CD14-positive monocyte (primary cell): ENCODE results near the gene SLC9A7. TPM values are rescaled to one million over a fixed set of nuclear protein-coding genes. Genes with fewer than 3 reads are reported as not detected.
A peak's percentile ranks its signal among the peaks of the same experiment; 100 is the strongest.

Experiments
- DNase-seq, 3 donors: peaks; one replicate each; pipeline ENCODE4 v3.0.0-alpha.2; 2011 to 2022
- H2AFZ ChIP-seq: 2 replicates; pipeline ENCODE4 v1.6.0; 2012; ENCODE audit warnings: mild to moderate bottlenecking, low read depth, low read length, inconsistent platforms; ENCODE audit not compliant: insufficient read depth, poor library complexity, severe bottlenecking
- H3K27ac ChIP-seq, 2 donors: 1 replicate in 1 of 2; 2 replicates in 1 of 2; pipeline ENCODE4 v1.5.1; 2012 to 2013; ENCODE audit warnings: low read length in 2 of 2, control low read depth in 1 of 2, inconsistent platforms in 1 of 2, low read depth in 1 of 2, mild to moderate bottlenecking in 1 of 2
- H3K27me3 ChIP-seq, 2 donors: one replicate each; pipeline versions ENCODE4 v1.6.0 to v1.6.1; 2011 to 2013; ENCODE audit warnings: low read length in 2 of 2; ENCODE audit not compliant: control insufficient read depth in 2 of 2, insufficient read depth in 2 of 2
- H3K36me3 ChIP-seq, 2 donors: replicated peaks in 1 of 2; 1 replicate in 1 of 2; 2 replicates in 1 of 2; pipeline versions ENCODE4 v1.5.1 to v1.6.1; 2012 to 2013; ENCODE audit warnings: low read length in 2 of 2, control low read depth in 1 of 2, inconsistent platforms in 1 of 2, mild to moderate bottlenecking in 1 of 2; ENCODE audit not compliant: insufficient read depth in 2 of 2, control insufficient read depth in 1 of 2
- H3K4me1 ChIP-seq, 2 donors: 1 replicate in 1 of 2; 2 replicates in 1 of 2; pipeline versions ENCODE4 v1.5.1 to v1.6.1; 2012 to 2013; ENCODE audit warnings: low read length in 2 of 2, control low read depth in 1 of 2, inconsistent platforms in 1 of 2, mild to moderate bottlenecking in 1 of 2, moderate library complexity in 1 of 2; ENCODE audit not compliant: insufficient read depth in 2 of 2, control insufficient read depth in 1 of 2
- H3K4me2 ChIP-seq: replicated peaks from 2 replicates; pipeline ENCODE3; 2012; ENCODE audit warnings: low read length, moderate library complexity, mild to moderate bottlenecking; ENCODE audit not compliant: poor library complexity, severe bottlenecking; ENCODE audit errors: extremely low read depth
- H3K4me3 ChIP-seq, 3 experiments: fragments of 200-600 bp in 1 of 3; sonication (generic) in 1 of 3; replicated peaks in 1 of 3; 1 replicate in 2 of 3; 2 replicates in 1 of 3; pipeline ENCODE4 v1.5.1; 2011 to 2013; ENCODE audit warnings: low read length in 3 of 3, mild to moderate bottlenecking in 3 of 3, control low read depth in 2 of 3, low read depth in 2 of 3, inconsistent platforms in 1 of 3, moderate library complexity in 1 of 3
- H3K79me2 ChIP-seq: 2 replicates; pipeline ENCODE4 v1.6.0; 2012; ENCODE audit warnings: mild to moderate bottlenecking, control low read depth, inconsistent platforms, low read length, moderate library complexity; ENCODE audit not compliant: insufficient read depth
- H3K9ac ChIP-seq: 2 replicates; pipeline ENCODE4 v1.6.0; 2017; ENCODE audit warnings: low read length, mild to moderate bottlenecking; ENCODE audit not compliant: insufficient read depth, poor library complexity, severe bottlenecking
- H3K9me3 ChIP-seq, 2 donors: replicated peaks in 1 of 2; 1 replicate in 1 of 2; 2 replicates in 1 of 2; pipeline versions ENCODE4 v1.5.1 to v1.6.1; 2012 to 2013; ENCODE audit warnings: low read length in 2 of 2, control low read depth in 1 of 2; ENCODE audit not compliant: control insufficient read depth in 1 of 2, insufficient read depth in 1 of 2
- H4K20me1 ChIP-seq: 2 replicates; pipeline ENCODE4 v1.6.0; 2012; ENCODE audit warnings: mild to moderate bottlenecking, low read length, control low read depth, moderate library complexity; ENCODE audit not compliant: insufficient read depth
- H3K27ac Mint-ChIP-seq, 7 donors: one replicate each; pipeline ENCODE4 v1.8.0; 2020; ENCODE audit warnings: mild to moderate bottlenecking in 7 of 7, mixed read lengths in 7 of 7, moderate library complexity in 6 of 7, inconsistent platforms in 2 of 7
- H3K27me3 Mint-ChIP-seq, 3 donors: one replicate each; pipeline ENCODE4 v1.8.0; 2021 to 2022; ENCODE audit warnings: low read depth in 3 of 3, mild to moderate bottlenecking in 3 of 3, mixed read lengths in 3 of 3, moderate library complexity in 3 of 3, inconsistent platforms in 1 of 3
- H3K36me3 Mint-ChIP-seq, 2 donors: one replicate each; pipeline ENCODE4 v1.8.0; 2020; ENCODE audit warnings: mixed read lengths in 2 of 2, inconsistent platforms in 1 of 2, mild to moderate bottlenecking in 1 of 2
- H3K4me1 Mint-ChIP-seq: one replicate; pipeline ENCODE4 v1.8.0; 2020; ENCODE audit warnings: mild to moderate bottlenecking, mixed read lengths
- H3K4me3 Mint-ChIP-seq, 2 donors: one replicate each; pipeline ENCODE4 v1.8.0; 2020; ENCODE audit warnings: mild to moderate bottlenecking in 2 of 2, mixed read lengths in 2 of 2, moderate library complexity in 1 of 2
- H3K9me3 Mint-ChIP-seq, 7 donors: one replicate each; pipeline ENCODE4 v1.8.0; 2020 to 2022; ENCODE audit warnings: mixed read lengths in 7 of 7, mild to moderate bottlenecking in 6 of 7, moderate library complexity in 6 of 7, inconsistent platforms in 2 of 7
- WGBS: methylation state at CpG from one replicate; pipeline ENCODE4 v1.1.5; 2013; ENCODE audit warnings: missing lambda C conversion rate; ENCODE audit not compliant: insufficient coverage; 5-methylcytosine and 5-hydroxymethylcytosine counted together
- intact Hi-C, 2 donors: fragments of 100-400 bp; cut with micrococcal nuclease; formaldehyde crosslinking; loops; one replicate each; pipeline versions ENCODE4 v1.15.0 to v1.15.1; 2023
- polyA plus RNA-seq, 3 donors: library from polyadenylated mRNA; depleted of rRNA in 1 of 3; unstranded in 2 of 3; stranded (reverse) in 1 of 3; fragments of 300-500 nt in 2 of 3; fragments of >200 nt in 1 of 3; fragmentation: Illumina TruSeq in 2 of 3; gene quantifications; 1 replicate in 2 of 3; 2 replicates in 1 of 3; pipeline ENCODE4 v1.2.3, GENCODE V29; 2012 to 2021
- TF ChIP-seq, protein P1 (sequence below): fragments of 200-600 bp; IDR thresholded peaks from one replicate; pipeline ENCODE4 v1.8.0; 2022; ENCODE audit warnings: antibody characterized with exemption, mild to moderate bottlenecking

The SLC9A7 gene
- polyA plus RNA-seq, 3 donors = 0.73 to 2.0 (median 1.0) TPM

- Histone ChIP-seq H2AFZ (peak overlapping the region; percentile 68), H3K27ac (no peak overlapping the region), H3K27me3 (peaks cover 0 to 3% of the 10 kb centered on the region in 2 donors), H4K20me1 (no peaks in the 10 kb centered on the region), H3K4me2 (peak overlapping the region; percentile 75), H3K9me3 (no peaks in the 10 kb centered on the region), H3K36me3 (no peaks in the 10 kb centered on the region), H3K4me1 (peaks cover 30 to 38% of the 10 kb centered on the region in 2 donors), H3K9ac (peak overlapping the region; percentile 44), H3K79me2 (no peaks in the 10 kb centered on the region), H3K4me3 (peak overlapping the region; percentile 42 to 73 (median 57))
- Mint-ChIP-seq H3K4me3 (peak overlapping the region; percentile 92 to 95), H3K9me3 (peaks cover 0 to 21% (median 7%) of the 10 kb centered on the region in 7 donors), H3K27me3 (peaks cover 0 to 16% (median 5%) of the 10 kb centered on the region in 3 donors), H3K36me3 (no peaks in the 10 kb centered on the region), H3K4me1 (peaks cover 40% of the 10 kb centered on the region), H3K27ac (peak overlapping the region in 6 of 7 donors; percentile 3 to 80 (median 39))
- DNase-seq = no peak
- intact Hi-C loops = loop anchor here (2.0 kb wide), 2 partner anchors 34 to 38 kb away; no protein-coding TSS in a partner anchor
- 0% methylated on average over 27 of the region's 47 CpGs for WGBS
- TF ChIP-seq, protein P1, sequence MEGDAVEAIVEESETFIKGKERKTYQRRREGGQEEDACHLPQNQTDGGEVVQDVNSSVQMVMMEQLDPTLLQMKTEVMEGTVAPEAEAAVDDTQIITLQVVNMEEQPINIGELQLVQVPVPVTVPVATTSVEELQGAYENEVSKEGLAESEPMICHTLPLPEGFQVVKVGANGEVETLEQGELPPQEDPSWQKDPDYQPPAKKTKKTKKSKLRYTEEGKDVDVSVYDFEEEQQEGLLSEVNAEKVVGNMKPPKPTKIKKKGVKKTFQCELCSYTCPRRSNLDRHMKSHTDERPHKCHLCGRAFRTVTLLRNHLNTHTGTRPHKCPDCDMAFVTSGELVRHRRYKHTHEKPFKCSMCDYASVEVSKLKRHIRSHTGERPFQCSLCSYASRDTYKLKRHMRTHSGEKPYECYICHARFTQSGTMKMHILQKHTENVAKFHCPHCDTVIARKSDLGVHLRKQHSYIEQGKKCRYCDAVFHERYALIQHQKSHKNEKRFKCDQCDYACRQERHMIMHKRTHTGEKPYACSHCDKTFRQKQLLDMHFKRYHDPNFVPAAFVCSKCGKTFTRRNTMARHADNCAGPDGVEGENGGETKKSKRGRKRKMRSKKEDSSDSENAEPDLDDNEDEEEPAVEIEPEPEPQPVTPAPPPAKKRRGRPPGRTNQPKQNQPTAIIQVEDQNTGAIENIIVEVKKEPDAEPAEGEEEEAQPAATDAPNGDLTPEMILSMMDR = no peak
Observed at GRCh38 chrX:46758163-46758955, 559 bp downstream of the SLC9A7 start.

GRCh38 chrX:46757593-46757992, 1.3 kb downstream of the SLC9A7 start:
- no peaks in the 10 kb centered on the region for H3K9me3 ChIP-seq
- DNase-seq = peak in 2 of 3 donors; percentile 29 to 38
- TF ChIP-seq, protein P1 = no peak
- H3K4me2 ChIP-seq = peak overlapping the region; percentile 75
- H3K27me3 Mint-ChIP-seq = peaks cover 0 to 15% (median 5%) of the 10 kb centered on the region in 3 donors
- no peak overlapping the region for H2AFZ ChIP-seq
- H3K4me1 Mint-ChIP-seq = peaks cover 40% of the 10 kb centered on the region
- intact Hi-C loops = no loop called here
- peak overlapping the region in 1 of 3 experiments; percentile 73 for H3K4me3 ChIP-seq
- peaks cover 30 to 38% of the 10 kb centered on the region in 2 donors for H3K4me1 ChIP-seq
- H3K27ac Mint-ChIP-seq = peak overlapping the region in 1 of 7 donors; percentile 80
- peaks cover 0 to 16% (median 3%) of the 10 kb centered on the region in 7 donors for H3K9me3 Mint-ChIP-seq
- H4K20me1 ChIP-seq = no peaks in the 10 kb centered on the region
- H3K36me3 ChIP-seq = no peaks in the 10 kb centered on the region
- no peaks in the 10 kb centered on the region for H3K36me3 Mint-ChIP-seq
- H3K27me3 ChIP-seq = peaks cover 0 to 3% of the 10 kb centered on the region in 2 donors
- 0% methylated on average over 1 of the region's 8 CpGs for WGBS
- H3K79me2 ChIP-seq = no peaks in the 10 kb centered on the region
- H3K27ac ChIP-seq = no peak overlapping the region
- H3K4me3 Mint-ChIP-seq = peak overlapping the region; percentile 92 to 95
- H3K9ac ChIP-seq = no peak overlapping the region
